ENCODE measurements around the gene HSPA12B. TPM values are rescaled to one million over a fixed set of nuclear protein-coding genes. Genes with fewer than 3 reads are reported as not detected.
"Not testable (repeated sequence)": the region's sequence is repeated elsewhere in the genome, so short reads cannot be mapped to it uniquely, and the experiment has no call there.

The HSPA12B gene
- polyA plus RNA-seq, 1 donor from 2014 or later, result not detected

GRCh38 chr20:3788685-3789155, 56.2 kb downstream of the HSPA12B start:
- Histone ChIP-seq H3K4me2 (ENCODE audit: low read length) (no peak overlapping the region), H3K9ac (ENCODE audit: low read length) (no peak overlapping the region), H3K9me3 (ENCODE audit: low read length) (no peaks in the 10 kb centered on the region), H3K9me2 (ENCODE audit: insufficient read depth, low read length) (no peaks in the 10 kb centered on the region), H3K79me2 (replicated peaks; ENCODE audit: insufficient read depth, low read length) (peaks cover 10% of the 10 kb centered on the region), H3K36me3 (ENCODE audit: insufficient read depth, low read length) (no peaks in the 10 kb centered on the region), H3K27me3 (ENCODE audit: insufficient read depth, low read depth, low read length) (no peaks in the 10 kb centered on the region), H3K27ac (ENCODE audit: low read length) (no peak overlapping the region), H3F3A (ENCODE audit: insufficient read depth, low read length, poor library complexity, severe bottlenecking) (no peaks in the 10 kb centered on the region), H2AFZ (ENCODE audit: low read depth, low read length) (no peak overlapping the region), H3K4me3 (ENCODE audit: low read length) (no peak overlapping the region), H4K20me1 (ENCODE audit: insufficient read depth) (no peaks in the 10 kb centered on the region)
- no peak for TF ChIP-seq EP300 (conservative IDR thresholded peaks at IDR 0.05; ENCODE audit: poor library complexity, severe bottlenecking)
- TF ChIP-seq REST (IDR thresholded peaks at IDR 0.05; ENCODE audit: borderline replicate concordance), result no peak
- no peak for TF ChIP-seq CTCF (IDR thresholded peaks at IDR 0.05; ENCODE audit: poor library complexity, severe bottlenecking)
- no peak for TF ChIP-seq EZH2 (IDR thresholded peaks at IDR 0.05; ENCODE audit: borderline replicate concordance, insufficient read depth, low read length, poor library complexity, severe bottlenecking)
- no peak for TF ChIP-seq SMC3 (conservative IDR thresholded peaks at IDR 0.05; ENCODE audit: poor library complexity)
- no peak for TF ChIP-seq TAF1 (IDR thresholded peaks at IDR 0.05; ENCODE audit: low read depth)
- no peak for TF ChIP-seq POLR2AphosphoS5 (IDR thresholded peaks at IDR 0.05)
- no peak for TF ChIP-seq RAD21 (conservative IDR thresholded peaks at IDR 0.05)
- TF ChIP-seq MXI1 (conservative IDR thresholded peaks at IDR 0.05; ENCODE audit: poor library complexity, severe bottlenecking), result no peak

- H3K79me2 ChIP-seq (replicated peaks; ENCODE audit: insufficient read depth, low read length); H3K9ac ChIP-seq (ENCODE audit: low read length); H3K4me2 ChIP-seq (ENCODE audit: low read length); H3K27ac ChIP-seq (ENCODE audit: low read length); H3K4me3 ChIP-seq (ENCODE audit: low read length); H3K36me3 ChIP-seq (ENCODE audit: insufficient read depth, low read length); H3K27me3 ChIP-seq (ENCODE audit: insufficient read depth, low read depth, low read length); H3F3A ChIP-seq (ENCODE audit: insufficient read depth, low read length, poor library complexity, severe bottlenecking); H3K9me3 ChIP-seq (ENCODE audit: low read length); H3K9me2 ChIP-seq (ENCODE audit: insufficient read depth, low read length); H4K20me1 ChIP-seq (ENCODE audit: insufficient read depth); H2AFZ ChIP-seq (ENCODE audit: low read depth, low read length): not testable (repeated sequence)
Observed at GRCh38 chr20:3789201-3789600, 56.7 kb downstream of the HSPA12B start.

- not testable (repeated sequence) for H3K9me2 ChIP-seq (ENCODE audit: insufficient read depth, low read length); H3F3A ChIP-seq (ENCODE audit: insufficient read depth, low read length, poor library complexity, severe bottlenecking); H3K27me3 ChIP-seq (ENCODE audit: insufficient read depth, low read depth, low read length); H3K9ac ChIP-seq (ENCODE audit: low read length); H2AFZ ChIP-seq (ENCODE audit: low read depth, low read length); H3K9me3 ChIP-seq (ENCODE audit: low read length); H4K20me1 ChIP-seq (ENCODE audit: insufficient read depth); H3K4me3 ChIP-seq (ENCODE audit: low read length); H3K4me2 ChIP-seq (ENCODE audit: low read length); H3K79me2 ChIP-seq (replicated peaks; ENCODE audit: insufficient read depth, low read length); H3K36me3 ChIP-seq (ENCODE audit: insufficient read depth, low read length); H3K27ac ChIP-seq (ENCODE audit: low read length)
Observed at GRCh38 chr20:3794168-3794567, 61.7 kb downstream of the HSPA12B start.
